Stimulated activated CD4-positive, alpha-beta T cell treated with anti-CD3 and anti-CD28 coated beads, Interleukin-12 subunit alpha, Interleukin-12 subunit beta, amount 100 ng/mL, for 48 hours (primary cell): ENCODE measurements around the gene AMZ2.
A peak's percentile ranks its signal among the peaks of the same experiment; 100 is the strongest.
"Not testable (repeated sequence)": the region's sequence is repeated elsewhere in the genome, so short reads cannot be mapped to it uniquely, and the experiment has no call there.

ENCODE experiments used
- DNase-seq, 3 donors: peaks; one replicate each; pipeline ENCODE4 v3.0.0-alpha.2; 2020; ENCODE audit warnings: low read depth in 2 of 3, low spot score in 1 of 3

The AMZ2 gene

DNA sequence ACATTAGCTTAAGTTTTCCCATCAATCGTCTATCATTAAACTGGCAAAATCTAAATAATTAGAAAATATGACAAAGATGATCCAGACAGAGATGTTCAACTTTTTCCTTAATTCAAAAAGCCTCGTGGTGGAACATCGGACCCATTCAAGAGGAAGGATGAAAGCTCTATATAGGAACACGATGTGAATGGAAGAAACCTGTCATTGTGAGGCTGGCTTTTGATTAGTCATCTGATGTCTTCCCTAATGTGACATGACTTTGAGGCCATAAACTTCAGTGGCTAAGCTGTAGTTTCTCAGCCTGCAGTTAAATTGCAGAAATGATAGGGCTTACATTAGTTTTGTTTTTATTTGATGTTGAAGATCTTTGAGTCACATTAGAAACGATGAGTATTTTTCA is 1.0 kb downstream of the AMZ2 start:
- DNase-seq = peak in 1 of 3 donors; percentile 26

DNA sequence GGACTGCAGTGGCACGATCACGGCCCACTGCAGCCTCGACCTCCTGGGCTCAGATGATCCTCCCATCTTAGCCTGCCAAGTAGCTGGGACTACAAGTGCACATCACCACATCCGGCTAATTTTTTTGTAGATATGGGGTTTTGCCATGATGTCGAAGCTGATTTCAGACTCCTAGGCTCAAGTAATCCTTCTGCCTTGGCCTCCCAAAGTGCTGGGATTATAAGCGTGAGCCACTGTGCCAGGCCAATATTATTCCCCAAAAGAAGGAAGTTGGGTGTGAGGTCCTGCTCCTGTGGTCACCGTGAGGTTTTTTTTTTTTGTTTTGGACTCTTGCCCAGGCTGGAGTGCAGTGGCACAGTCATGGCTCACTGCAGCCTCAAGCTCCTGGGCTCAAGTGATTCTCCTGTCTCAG is 1.5 kb downstream of the AMZ2 start:
- DNase-seq = no peak

- not testable (repeated sequence) for DNase-seq
Measured at GRCh38 chr17:68253426-68253825, 5.6 kb downstream of the AMZ2 start.

GRCh38 chr17:68255151-68255550 is 7.3 kb downstream of the AMZ2 start:
- no peak for DNase-seq

- no peak for DNase-seq
Measured at GRCh38 chr17:68255731-68256538, 8.1 kb downstream of the AMZ2 start.

DNA sequence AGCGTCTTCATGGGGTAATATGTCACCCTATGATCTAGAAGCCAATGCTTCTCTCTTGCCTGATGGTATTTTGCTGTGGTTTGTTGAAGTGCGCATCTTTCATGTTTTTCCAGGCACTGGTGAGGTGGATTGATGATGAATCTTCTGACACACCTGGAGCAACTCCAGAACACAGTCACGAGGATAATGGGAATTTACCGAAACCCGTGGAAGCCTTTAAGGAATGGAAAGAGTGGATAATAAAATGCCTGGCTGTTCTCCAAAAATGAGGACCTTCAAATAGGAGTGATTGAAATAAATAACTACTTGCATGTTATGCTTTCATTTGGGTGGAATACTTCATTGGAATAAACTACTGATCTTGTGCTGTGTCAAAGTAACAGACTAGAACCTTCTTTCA is 8.9 kb downstream of the AMZ2 start:
- DNase-seq = not testable (repeated sequence)

- no peak for DNase-seq
Measured at GRCh38 chr17:68257934-68258333, 10.1 kb downstream of the AMZ2 start.

DNA sequence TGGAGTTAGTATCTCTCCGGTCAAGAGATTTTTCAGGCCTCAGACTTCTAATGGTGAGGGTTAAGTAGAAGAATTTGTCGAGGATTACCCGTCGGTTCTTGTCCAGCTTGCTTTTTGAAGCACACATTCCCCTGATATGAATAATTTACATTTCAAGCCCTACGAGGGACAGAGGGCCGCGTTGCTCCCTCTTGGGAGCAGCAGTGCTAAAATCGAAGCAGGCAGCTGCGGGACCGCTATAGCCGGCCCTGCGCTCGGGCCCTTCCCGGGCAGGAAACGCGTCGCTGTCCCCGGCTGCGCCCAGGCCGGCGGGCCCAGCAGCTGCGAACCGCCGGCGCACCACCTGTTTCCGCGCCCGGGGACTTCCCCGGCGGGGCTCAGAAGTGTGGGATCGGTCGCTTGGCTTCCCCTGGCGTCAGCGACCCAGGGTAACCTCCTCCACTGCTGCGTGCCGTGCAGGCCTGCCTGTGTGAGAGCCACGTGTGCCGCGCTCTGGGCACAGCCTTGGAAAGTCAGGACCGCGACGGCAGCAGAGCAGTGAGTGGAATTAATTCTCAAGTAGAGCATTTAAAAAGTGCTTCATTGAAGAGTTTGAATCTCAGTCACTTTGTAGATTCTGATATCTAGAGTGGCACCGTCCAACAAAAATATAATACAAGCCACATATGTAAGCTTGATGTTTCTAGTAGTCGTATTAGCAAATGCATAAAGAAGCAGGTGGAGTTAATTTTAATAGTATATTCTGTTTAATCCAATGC is 11.2 kb downstream of the AMZ2 start:
- DNase-seq = peak; percentile 39 to 69 (median 68)

GRCh38 chr17:68259648-68259951 is 11.8 kb downstream of the AMZ2 start:
- DNase-seq = not testable (repeated sequence)

DNA sequence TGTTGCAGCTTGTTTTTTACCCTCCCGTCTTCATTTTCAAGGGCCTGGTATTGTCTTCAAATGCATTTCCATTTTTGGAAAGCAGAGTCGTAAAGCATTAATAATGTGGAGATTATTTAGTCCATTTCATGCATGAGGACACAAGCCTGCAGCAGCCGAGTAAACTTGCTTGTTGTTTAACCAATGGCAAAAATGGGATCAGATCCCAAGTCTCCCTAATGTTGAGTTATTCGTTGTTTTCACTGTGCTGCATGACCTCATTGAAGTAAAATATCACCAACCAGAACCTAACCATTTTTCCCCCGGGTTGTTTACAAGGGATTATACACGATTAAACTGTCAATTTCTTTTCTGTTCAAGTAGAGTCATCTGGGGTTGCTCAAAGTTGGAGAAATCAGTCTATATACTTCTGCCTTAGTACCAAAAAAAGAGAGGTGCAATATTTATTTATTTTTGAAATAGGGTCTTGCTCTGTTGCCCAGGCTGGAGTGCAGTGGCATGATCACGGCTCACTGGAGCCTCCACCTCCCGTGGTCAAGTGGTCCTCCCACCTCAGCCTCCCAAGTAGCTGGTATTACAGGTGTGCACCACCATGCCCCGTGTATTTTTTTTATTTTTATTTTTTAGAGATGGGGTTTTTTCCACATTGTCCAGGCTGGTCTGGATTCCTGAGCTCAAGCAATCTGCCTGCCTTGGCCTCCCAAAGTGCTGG is 12.4 kb downstream of the AMZ2 start:
- DNase-seq = no peak

GRCh38 chr17:68262467-68262866 is 14.6 kb downstream of the AMZ2 start:
- not testable (repeated sequence) for DNase-seq

- not testable (repeated sequence) for DNase-seq
Measured at GRCh38 chr17:68263101-68263681, 15.3 kb downstream of the AMZ2 start.

- DNase-seq = not testable (repeated sequence)
Measured at GRCh38 chr17:68265833-68266232, 18.0 kb downstream of the AMZ2 start.

GRCh38 chr17:68273722-68274121 is 25.9 kb downstream of the AMZ2 start:
- DNase-seq = no peak

- DNase-seq = not testable (repeated sequence)
Measured at GRCh38 chr17:68276339-68276738, 28.5 kb downstream of the AMZ2 start.

DNA sequence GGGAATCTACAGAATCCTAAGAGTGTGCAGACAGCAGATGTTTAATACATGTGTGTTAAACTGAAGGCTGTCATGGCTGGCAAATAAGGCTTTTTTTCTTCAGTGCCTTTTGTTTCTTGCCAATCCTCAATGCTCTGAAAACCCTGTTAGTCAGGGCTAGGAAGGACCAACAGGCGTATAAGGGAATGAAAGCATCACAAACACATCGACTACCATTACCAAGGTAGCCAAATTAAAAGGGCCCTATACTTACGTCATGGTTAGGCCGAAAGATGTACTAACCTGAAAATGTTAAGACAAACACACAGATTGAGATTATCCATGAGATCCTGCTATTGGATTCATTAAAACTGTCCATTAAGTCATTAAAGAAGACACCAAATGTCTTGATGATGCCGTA is 30.0 kb downstream of the AMZ2 start:
- DNase-seq = no peak

GRCh38 chr17:68281965-68282364 is 34.1 kb downstream of the AMZ2 start:
- not testable (repeated sequence) for DNase-seq

DNA sequence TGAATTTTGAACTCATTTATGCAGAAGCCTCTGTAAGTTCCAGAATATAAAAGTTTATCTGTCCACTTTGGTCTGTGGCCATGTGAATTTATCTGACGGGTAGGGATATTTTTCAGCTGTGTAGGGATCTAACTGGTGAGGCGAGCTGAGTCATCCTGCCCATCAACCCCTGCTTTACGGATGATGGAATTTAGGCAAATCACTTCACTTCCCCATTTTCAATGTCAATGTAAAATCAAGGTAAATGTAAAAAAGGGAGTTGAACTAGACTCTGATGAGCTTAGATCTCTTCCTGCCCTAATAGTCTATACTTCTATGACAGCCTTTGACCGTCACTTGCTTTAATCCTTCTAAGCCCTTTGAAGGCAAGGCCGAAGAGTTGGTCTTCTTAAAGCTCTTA is 40.5 kb downstream of the AMZ2 start:
- DNase-seq = no peak

DNA sequence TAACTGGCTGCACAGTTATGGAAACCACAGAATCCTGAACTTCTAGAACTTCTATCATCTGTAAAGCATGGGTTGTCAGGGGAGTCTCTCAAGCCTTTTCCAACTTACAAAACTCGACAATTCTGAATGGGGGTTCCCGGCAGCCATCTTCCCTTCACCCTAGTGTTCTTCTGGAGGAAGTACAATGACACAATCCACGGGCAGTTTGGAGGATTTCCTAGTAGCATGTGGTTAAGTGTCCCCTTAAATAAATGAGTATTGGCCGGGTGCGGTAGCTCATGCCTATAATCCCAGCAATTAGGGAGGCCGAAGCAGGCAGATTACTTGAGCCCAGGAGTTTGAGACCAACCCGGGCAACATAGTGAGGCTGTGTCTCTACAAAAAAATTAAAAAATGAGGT is 41.0 kb downstream of the AMZ2 start:
- DNase-seq = no peak

DNA sequence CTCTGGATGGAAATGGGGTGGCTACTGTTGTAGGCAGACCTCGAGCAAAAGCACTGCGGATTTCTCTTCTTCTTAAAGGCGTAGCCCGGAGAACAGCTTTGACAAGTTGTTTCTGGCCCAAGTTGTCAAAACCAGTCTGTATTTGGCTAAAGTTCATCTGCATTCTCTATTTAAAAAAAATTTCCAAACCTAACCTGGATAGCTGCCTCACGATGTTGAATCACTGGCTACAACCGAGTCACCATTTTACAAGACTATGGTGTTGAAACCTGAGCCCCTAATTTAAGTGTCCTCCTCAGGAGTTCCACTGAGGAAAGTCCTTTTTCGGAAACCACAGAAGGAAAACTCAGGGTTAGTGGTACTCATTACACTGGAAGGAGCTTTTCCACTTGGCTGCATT is 41.6 kb downstream of the AMZ2 start:
- no peak for DNase-seq

DNA sequence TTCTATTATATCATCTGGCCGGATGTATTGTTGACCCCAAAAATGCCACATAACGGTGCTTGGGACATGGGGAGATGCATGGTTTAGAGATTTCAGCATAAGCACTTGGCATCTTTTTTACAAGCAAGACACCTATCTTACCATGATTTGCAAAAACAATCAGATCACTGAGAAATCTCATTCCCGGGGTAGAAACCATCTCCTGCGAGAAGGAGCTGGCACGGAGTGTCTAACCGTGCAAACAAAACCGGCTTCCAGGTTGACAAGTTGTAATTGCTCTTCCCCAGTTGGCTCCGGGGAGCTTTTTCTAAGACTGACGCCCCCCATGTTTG is 42.1 kb downstream of the AMZ2 start:
- no peak for DNase-seq
